Colonic mucosa (tissue), 4 donors: ENCODE measurements around the gene EFHB. TPM values are rescaled to one million over a fixed set of nuclear protein-coding genes. Genes with fewer than 3 reads are reported as not detected.
"Not testable (repeated sequence)": the region's sequence is repeated elsewhere in the genome, so short reads cannot be mapped to it uniquely, and the experiment has no call there.

Source experiments
- DNase-seq: peaks from one replicate; pipeline ENCODE4 v3.0.0-alpha.2; 2020
- H3K27ac ChIP-seq: fragments of 200-600 bp; one replicate; pipeline ENCODE4 v1.8.0; 2021
- H3K27me3 ChIP-seq: fragments of 200-600 bp; one replicate; pipeline ENCODE4 v1.8.0; 2021
- H3K36me3 ChIP-seq: fragments of 200-600 bp; one replicate; pipeline ENCODE4 v1.8.0; 2021
- H3K4me1 ChIP-seq: fragments of 200-600 bp; one replicate; pipeline ENCODE4 v1.8.0; 2021; ENCODE audit warnings: mild to moderate bottlenecking
- H3K4me3 ChIP-seq: fragments of 200-600 bp; one replicate; pipeline ENCODE4 v1.8.0; 2021
- H3K9ac ChIP-seq, 2 donors: one replicate each; pipeline ENCODE4 v1.7.0; 2013; ENCODE audit warnings: control low read depth in 2 of 2, low read depth in 2 of 2, low read length in 2 of 2
- H3K9me3 ChIP-seq: fragments of 200-600 bp; one replicate; pipeline ENCODE4 v1.8.0; 2021
- CTCF ChIP-seq: fragments of 200-600 bp; IDR thresholded peaks from one replicate; pipeline ENCODE4 v1.8.0; 2022; ENCODE audit warnings: antibody characterized with exemption, mild to moderate bottlenecking
- intact Hi-C: fragments of 100-400 bp; cut with DNase I; formaldehyde crosslinking; loops from one replicate; pipeline ENCODE4 v1.14.1; 2022
- total RNA-seq, 2 donors: library from RNA; stranded (reverse); fragmentation: NEBNext Ultra II Directional in 1 of 2; extraction: Animal tissue kit (Norgen Biotek cat#: 25700) in 1 of 2; gene quantifications; one replicate each; pipeline ENCODE4 v1.2.1, GENCODE V29; 2021
- donor health status: healthy.
- donor health status: DM: no; HTN: no; CAD: no.
- donor health status: DM: no; HTN: no; CAD: no.

The EFHB gene
- total RNA-seq, 2 donors from 2014 or later = 1.7 TPM; not detected in 1

- Histone ChIP-seq H3K36me3 (no peaks in the 10 kb centered on the region), H3K9me3 (no peaks in the 10 kb centered on the region), H3K4me3 (no peak overlapping the region), H3K27ac (no peak overlapping the region), H3K9ac (no peak overlapping the region), H3K27me3 (no peaks in the 10 kb centered on the region), H3K4me1 (no peaks in the 10 kb centered on the region)
- intact Hi-C loops = no loop called here
- no peak for TF ChIP-seq CTCF
- DNase-seq = no peak
Observed at GRCh38 chr3:19881036-19881435, 53.0 kb downstream of the EFHB start.

GRCh38 chr3:19877656-19878055, 56.4 kb downstream of the EFHB start:
- no peak overlapping the region for H3K4me3 ChIP-seq
- H3K27me3 ChIP-seq = no peaks in the 10 kb centered on the region
- no peaks in the 10 kb centered on the region for H3K36me3 ChIP-seq
- no peaks in the 10 kb centered on the region for H3K4me1 ChIP-seq
- H3K9ac ChIP-seq = no peak overlapping the region
- TF ChIP-seq CTCF = no peak
- no peaks in the 10 kb centered on the region for H3K9me3 ChIP-seq
- DNase-seq = no peak
- H3K27ac ChIP-seq = no peak overlapping the region
- intact Hi-C loops = no loop called here

GRCh38 chr3:19866751-19867347, 67.2 kb downstream of the EFHB start:
- H3K9me3 ChIP-seq = no peaks in the 10 kb centered on the region
- no peak overlapping the region for H3K9ac ChIP-seq
- TF ChIP-seq CTCF = peak; percentile 75
- intact Hi-C loops = loop anchor here (5.0 to 10.0 kb wide), 2 partner anchors 322 to 520 kb away; no protein-coding TSS in a partner anchor
- peak; percentile 40 for DNase-seq
- no peak overlapping the region for H3K27ac ChIP-seq
- H3K27me3 ChIP-seq = no peaks in the 10 kb centered on the region
- no peak overlapping the region for H3K4me3 ChIP-seq
- H3K36me3 ChIP-seq = no peaks in the 10 kb centered on the region
- no peaks in the 10 kb centered on the region for H3K4me1 ChIP-seq

- intact Hi-C loops, H3K27ac ChIP-seq, H3K4me3 ChIP-seq, H3K9me3 ChIP-seq, H3K36me3 ChIP-seq, DNase-seq, H3K27me3 ChIP-seq, H3K9ac ChIP-seq, H3K4me1 ChIP-seq: not testable (repeated sequence)
Observed at GRCh38 chr3:19855318-19855717, 78.7 kb downstream of the EFHB start.

- H3K4me3 ChIP-seq, H3K9ac ChIP-seq, H3K27me3 ChIP-seq, intact Hi-C loops, H3K9me3 ChIP-seq, H3K36me3 ChIP-seq, H3K4me1 ChIP-seq, H3K27ac ChIP-seq, DNase-seq: not testable (repeated sequence)
Observed at GRCh38 chr3:19846609-19847008, 87.4 kb downstream of the EFHB start.

Other genes starting within 250 kb of the EFHB start
- gene RAB5A, start 12.9 kb upstream of the EFHB start, total RNA-seq = 10 to 100 TPM; 40.4 to 87.1 TPM
- gene PP2D1, start 78.0 kb upstream of the EFHB start, total RNA-seq = not detected
- gene KAT2B, start 106.2 kb upstream of the EFHB start, total RNA-seq = 10 to 100 TPM in 1 of 2 donors, 1 to 10 TPM in 1; 8.5 to 25.9 TPM